IPS-NIHi7 (cell line): ENCODE results near the gene COL5A1.

Experiments used
- DNase-seq: peaks from one replicate; pipeline ENCODE4 v3.0.0; 2012; ENCODE audit warnings: mixed read lengths; ENCODE audit errors: extremely low spot score

The COL5A1 gene

DNA sequence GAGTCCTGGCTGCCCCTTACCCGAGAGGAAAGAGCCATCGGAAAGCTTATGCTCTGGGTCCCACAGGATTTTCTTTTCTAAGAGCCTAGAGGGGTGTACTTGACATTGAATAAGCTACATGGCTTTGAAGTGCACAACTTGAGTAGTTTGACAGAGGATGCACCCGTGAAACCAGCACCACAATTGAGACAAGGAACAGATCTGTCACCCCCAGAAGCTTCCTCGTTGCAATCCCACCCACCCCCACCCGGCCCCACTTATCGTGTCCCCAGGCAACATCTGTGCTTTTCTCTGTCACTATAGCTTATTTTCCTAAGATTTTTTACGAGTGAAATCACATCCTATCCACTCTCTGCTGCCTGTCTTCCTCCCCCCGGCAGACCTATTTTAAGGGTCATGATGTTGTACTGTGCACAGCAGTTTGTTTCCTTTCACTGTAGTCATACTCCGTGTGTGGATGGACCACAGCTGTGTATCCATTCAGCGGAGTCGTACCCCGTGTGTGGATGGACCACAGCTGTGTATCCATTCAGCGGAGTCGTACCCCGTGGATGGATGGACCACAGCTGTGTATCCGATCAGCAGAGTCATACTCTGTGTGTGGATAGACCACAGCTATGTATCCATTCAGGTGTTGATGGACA is 230.2 kb downstream of the COL5A1 start:
- no peak for DNase-seq

DNA sequence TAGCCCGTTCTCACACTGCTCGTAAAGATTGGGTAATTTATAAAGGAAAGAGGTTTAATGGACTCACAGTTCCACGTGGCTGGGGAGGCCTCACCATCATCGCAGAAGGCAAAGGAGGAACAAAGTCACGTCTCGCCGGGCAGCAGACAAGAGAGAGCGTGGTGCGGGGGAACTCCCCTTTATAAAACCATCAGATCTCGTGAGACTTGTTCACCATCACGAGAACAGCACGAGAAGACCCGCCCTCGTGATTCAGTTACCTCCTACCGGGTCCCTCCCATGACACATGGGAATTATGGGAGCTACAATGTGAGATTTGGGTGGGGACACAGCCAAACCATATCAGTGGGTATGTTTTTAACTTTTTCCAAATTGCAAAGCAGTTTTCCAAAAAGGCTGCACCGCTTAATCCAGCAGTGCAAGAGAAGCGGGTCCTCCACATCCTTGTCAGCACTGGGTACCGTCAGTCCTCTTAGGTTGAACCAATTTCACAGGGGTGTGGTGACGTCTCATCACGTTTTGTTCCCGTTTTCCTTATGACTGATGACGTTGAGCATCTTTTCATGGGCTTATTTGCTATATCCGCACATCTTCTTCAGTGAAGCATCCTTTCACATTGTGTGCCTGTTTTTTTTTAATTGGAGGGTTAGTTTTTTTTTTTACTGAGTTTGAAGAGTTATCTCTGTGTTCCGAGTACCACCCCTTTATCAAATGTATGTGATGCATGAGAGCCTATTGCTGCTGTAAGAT is 231.1 kb downstream of the COL5A1 start:
- no peak for DNase-seq

GRCh38 chr9:134875371-134875770 is 233.8 kb downstream of the COL5A1 start:
- no peak for DNase-seq

DNA sequence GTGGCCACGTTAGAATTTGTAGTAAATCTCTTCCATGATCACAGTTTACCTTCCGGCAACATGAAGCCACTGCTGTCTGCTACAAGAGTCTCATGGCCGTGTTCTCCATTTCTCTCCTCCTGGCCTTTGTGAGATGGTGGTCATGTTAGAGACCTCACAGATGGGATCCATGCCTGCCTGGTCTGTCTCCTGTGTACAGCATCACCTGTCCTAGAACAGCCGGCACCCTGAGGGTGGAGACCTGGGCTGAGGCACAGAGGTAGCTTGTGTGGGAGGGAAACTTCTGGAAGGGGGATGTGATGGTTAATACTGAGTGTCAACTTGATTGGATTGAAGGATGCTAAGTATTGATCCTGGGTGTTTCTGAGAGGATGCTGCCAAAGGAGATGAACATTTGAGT is 235.9 kb downstream of the COL5A1 start:
- no peak for DNase-seq

GRCh38 chr9:134879664-134880483 is 238.3 kb downstream of the COL5A1 start:
- no peak for DNase-seq

- no peak for DNase-seq
Observed at GRCh38 chr9:134880484-134881312, 239.1 kb downstream of the COL5A1 start, which contains the start of gene FCN2. FCN2 (plus strand) TSS chr9:134880810; CDS start chr9:134880822, 12 bp downstream.

DNA sequence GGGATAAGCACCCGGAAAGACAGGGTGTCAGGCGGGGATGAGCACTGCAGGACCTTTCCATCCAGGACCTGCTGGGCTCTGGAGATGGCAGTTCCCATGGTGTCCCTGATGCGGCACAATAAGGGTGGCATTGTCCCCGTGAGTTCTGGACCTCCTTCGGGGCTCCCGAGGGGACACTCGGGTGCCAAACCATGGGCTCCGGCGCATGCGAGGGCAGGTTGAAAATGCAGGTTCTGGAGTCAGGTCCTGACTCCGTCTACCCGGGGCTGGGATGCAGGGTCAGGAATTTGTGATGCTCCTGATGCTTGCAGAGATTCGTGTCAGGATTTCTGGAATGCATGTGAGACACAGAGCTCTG is 239.7 kb downstream of the COL5A1 start:
- DNase-seq = no peak

GRCh38 chr9:134882204-134882785 is 240.7 kb downstream of the COL5A1 start:
- no peak for DNase-seq

DNA sequence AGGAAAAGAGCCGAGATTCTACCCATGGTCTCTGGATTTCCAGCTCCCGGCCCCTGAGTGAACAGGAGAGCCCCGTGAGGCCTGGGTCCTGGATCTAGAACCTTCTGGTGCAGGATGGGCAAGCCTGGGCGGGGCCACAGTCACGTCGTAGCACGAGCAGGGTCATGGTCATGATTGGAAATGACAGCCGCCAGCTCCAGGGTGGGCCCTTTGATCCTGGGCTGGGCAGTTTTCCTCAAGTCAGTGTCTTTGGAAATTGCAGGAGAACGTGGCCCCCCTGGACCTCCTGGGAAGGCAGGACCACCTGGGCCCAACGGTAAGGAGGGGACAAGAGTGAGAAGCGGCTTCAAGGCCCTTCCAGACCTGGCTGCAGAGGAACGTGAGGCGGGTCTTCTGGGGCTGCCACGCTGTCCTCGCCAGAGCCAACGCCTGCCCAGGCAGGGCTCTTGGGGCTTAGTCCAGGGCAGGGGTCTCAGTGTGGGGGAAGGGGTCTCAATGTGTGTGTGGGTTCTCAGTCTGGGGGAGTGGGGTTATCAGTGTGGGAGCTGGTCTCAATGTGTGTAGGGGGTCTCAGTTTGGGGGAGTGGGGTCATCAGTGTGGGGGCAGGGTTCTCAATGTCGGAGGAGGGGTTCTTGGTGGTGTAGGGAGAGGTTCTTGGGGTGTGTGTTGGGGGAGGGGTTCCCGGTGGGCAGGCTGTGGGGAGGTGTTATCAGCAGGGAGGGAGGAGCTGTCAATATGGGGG is 241.6 kb downstream of the COL5A1 start:
- DNase-seq = no peak

GRCh38 chr9:134884492-134884891 is 242.9 kb downstream of the COL5A1 start:
- no peak for DNase-seq

DNA sequence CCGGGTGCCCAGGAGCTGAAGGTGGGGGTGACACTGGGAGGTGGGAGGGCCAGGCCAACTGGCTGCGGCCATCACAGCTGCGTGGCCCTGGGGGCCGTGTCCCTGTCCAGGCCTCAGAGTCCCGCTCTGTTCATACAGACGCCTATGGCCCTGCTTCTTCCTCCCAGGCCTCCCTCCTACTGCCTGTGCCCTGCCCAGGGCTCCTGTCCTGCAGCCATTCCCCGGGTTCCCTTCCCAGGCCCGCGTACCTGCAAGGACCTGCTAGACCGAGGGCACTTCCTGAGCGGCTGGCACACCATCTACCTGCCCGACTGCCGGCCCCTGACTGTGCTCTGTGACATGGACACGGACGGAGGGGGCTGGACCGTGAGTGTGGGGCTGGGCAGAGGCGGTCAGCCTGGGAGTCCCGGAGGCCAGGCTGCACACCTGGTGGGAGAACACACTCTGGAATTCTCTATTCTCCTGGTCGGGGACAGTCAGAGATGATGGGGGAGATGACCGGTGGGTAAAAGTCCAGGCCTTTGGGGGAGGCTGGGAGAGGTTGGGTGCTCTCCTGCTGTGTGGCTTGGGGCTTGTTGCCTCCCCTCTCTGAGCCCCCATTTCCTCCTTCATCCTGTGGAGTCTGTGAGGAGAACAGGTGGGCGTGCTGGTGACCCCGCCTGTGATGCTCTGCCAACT is 243.5 kb downstream of the COL5A1 start:
- DNase-seq = no peak

DNA sequence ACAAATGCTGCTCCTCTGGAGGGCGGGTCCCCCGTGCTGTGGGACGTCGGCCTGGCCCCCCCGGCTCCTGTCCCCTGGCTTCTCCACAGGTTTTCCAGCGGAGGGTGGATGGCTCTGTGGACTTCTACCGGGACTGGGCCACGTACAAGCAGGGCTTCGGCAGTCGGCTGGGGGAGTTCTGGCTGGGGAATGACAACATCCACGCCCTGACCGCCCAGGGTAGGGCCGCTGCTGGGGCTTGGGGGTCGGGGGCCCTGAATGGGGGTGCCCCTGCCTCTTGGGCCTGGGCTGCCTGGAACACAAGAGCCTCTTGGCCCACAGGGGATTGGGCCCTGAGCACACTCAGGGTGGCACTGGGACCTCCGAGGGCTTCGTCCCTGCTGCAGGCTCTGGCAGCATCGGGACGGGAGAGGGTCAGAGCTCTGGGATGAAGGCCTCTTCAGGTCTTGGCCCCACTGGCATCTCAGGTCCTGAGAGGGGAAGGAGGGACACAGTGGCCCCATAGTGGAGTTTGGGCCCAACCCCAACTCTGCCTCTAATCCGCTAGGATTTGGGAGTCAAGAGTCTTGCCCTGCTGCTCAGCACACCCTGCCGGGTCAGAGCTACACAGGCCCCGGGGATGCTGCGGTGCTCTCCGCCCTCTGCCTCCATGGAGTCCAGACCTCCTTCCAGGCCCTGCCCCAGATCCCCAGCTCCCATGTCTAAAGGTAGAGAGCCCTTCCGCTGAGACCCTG is 244.2 kb downstream of the COL5A1 start:
- no peak for DNase-seq

DNA sequence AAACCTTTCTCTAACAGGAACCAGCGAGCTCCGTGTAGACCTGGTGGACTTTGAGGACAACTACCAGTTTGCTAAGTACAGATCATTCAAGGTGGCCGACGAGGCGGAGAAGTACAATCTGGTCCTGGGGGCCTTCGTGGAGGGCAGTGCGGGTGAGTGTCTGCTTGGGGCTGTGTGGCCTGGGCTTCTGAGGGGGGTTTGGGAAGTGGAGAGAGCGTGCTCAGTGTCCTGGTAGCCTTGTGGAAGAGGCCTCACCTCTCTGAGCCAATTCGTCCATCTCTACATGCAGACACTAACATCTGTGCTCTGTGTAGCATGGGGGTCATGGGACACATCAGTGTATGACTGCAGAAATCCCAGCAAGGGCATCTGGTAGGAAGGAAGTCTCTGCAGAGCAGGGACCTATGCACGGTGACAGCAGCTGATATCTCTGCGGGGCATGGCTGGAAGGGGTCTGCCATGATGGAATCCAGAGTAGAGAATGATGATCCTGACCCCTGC is 244.9 kb downstream of the COL5A1 start:
- DNase-seq = no peak

DNA sequence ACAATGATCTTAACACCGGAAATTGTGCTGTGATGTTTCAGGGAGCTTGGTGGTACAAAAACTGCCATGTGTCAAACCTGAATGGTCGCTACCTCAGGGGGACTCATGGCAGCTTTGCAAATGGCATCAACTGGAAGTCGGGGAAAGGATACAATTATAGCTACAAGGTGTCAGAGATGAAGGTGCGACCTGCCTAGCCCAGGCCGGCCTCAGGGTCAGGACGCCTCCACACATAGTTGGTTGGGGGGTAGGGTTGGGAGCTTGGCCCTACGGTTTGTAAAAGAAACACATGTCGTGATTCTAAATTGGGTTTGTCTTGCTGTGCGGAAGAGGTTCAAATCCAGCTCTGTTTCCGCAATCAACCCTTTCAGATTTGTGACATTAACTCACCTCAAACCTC is 245.6 kb downstream of the COL5A1 start:
- DNase-seq = no peak

DNA sequence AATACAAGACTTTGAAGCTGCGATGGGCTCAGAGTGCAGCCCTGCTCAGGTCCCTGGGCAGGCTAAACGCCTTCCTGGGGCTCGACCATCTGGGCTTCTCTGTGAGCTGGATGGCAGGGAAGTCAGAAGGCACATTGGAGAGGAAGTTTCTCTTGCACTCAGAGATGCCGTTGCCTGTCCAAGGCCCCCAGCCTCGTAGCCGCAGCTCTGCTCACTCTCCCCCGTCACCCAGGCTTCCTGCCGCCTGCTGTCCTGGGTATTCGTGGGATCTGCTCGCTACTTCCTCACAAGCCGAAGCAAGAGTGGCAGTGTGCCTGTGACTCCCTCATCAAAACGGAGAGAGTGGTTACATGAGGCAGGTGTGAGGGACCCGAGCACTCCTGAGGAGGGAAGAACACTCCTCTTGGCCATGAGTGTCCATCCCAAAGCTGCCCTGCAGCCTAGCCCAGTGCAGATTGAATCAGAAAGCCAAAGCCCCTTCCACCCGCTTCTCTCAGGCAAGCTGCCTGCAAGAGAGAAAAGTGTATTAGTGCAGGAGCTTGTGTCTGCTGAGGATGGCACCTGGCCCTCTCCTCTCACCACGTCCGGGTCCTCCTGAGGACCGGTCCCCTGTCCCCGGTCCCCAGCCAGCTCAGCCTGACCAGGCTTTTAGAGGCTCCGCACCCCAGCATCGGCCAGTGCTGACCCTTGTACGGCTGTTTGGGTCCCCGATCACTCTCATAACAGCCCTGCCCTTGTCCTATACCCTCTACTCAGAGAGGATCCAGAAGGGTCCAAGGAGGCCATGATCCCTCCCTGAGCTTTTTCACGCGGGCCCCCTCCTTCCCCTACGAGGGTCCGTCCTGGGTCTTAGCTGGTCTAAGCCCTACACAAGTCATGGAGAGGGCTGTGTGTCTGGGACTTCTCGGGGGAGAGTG is 246.3 kb downstream of the COL5A1 start:
- no peak for DNase-seq

GRCh38 chr9:134888603-134889190 is 247.1 kb downstream of the COL5A1 start:
- DNase-seq = no peak

- DNase-seq = no peak
Observed at GRCh38 chr9:134889386-134890154, 248.0 kb downstream of the COL5A1 start.
